ENCODE results near the gene CYFIP2.

CYFIP2 gene

DNA sequence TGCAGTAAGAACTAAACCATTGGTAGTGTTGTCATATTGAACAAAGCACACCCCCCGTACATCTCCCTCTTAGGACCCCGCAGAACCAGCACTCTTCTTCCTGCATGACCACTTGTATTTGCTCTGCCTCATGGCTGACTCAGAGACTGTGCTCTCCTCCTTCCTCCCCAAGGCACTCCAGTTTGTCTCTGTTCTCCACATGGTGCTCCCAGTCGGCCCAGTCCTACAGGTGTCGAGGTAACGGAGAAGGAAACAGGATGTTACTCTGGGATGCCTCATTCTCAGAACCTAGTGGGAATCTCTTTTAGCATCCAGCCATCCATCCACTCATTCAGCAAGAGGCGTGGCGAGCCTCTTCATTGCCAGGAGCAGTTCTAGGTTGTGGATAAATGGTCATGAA lies 97.1 kb downstream of the CYFIP2 start:
- DNase-seq, result no peak

DNA sequence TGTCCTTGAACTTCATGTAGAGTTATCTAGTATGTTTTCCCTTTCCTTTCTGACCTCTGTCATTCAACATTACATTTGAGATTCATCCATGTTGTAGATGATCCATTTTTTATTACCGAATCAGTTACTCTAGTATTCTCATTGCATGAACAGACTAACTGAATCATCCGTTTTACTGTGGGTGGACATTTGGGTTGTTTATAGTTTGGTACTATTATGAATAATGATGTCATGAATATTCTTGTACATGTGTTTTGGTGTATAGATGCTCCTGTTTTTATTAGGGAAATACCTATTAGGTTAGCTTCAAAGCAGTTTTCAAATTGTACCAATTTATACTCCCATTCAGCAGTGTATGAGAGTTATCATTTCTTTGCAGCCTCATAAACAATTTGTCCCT lies 99.8 kb downstream of the CYFIP2 start:
- DNase-seq, result no peak

- no peak for DNase-seq
Observed at GRCh38 chr5:157366741-157367674, 101.1 kb downstream of the CYFIP2 start.

DNA sequence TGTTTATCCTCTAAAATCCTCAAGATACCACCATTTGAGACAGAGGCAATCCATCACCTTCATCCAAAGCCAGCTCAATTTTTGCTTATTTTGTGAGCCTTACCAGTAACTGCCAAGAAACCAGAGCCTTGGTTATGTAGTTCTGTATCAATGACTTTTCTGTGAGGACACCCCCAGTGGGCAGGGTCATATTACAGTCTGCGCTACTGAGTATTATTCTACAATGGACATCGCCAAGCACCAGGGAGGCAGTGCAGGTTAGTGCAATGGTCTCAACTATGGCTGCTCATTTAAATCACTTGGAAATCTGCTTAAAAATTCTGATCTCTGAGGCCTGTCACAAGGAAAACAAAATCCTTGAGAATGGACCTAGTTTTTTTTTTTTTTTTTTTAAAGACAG lies 103.6 kb downstream of the CYFIP2 start:
- DNase-seq, result no peak

GRCh38 chr5:157370967-157371366 lies 105.0 kb downstream of the CYFIP2 start:
- DNase-seq, result no peak

- no peak for DNase-seq
Observed at GRCh38 chr5:157371655-157372471, 105.9 kb downstream of the CYFIP2 start.

- no peak for DNase-seq
Observed at GRCh38 chr5:157372472-157372822, 106.5 kb downstream of the CYFIP2 start.

- no peak for DNase-seq
Observed at GRCh38 chr5:157378509-157378908, 112.6 kb downstream of the CYFIP2 start.

- no peak for DNase-seq
Observed at GRCh38 chr5:157379983-157380382, 114.1 kb downstream of the CYFIP2 start.

GRCh38 chr5:157381746-157382145 lies 115.8 kb downstream of the CYFIP2 start:
- DNase-seq, result no peak

DNA sequence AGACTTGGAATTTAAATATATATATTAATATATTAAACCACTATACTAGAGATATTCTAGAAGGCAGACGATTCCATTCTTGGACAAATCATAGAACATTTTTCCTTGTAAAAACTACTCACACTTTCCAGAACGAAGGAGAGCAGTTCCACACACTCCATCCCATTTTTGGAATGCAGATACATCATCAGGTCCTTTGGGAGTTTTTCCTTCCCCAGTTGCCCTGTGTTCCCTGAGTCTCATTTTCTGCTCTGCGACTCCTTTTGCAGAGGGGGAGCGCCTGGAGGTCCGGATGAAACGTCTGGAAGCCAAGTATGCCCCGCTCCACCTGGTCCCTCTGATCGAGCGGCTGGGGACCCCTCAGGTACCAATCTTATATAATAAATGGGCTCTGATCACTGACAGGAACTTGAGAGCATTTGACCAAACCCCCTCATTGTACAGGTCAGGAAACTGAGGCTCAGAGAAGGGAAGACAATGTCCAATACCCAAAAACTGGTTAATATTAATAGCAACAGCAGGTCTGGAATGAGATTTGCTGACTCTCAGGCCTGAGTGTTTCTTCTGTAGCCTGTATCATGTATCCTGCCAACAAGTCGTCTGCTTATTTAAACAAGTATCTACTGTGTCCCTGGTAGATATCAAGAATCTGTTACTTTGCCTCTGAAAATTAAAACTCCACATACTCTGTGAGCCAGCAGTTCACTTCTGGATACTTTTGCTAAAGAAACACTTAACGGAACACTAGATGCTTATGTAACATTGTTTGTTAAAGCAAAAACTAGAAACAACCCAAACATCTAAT lies 117.3 kb downstream of the CYFIP2 start:
- no peak for DNase-seq

- no peak for DNase-seq
Observed at GRCh38 chr5:157384971-157385709, 119.2 kb downstream of the CYFIP2 start.

DNA sequence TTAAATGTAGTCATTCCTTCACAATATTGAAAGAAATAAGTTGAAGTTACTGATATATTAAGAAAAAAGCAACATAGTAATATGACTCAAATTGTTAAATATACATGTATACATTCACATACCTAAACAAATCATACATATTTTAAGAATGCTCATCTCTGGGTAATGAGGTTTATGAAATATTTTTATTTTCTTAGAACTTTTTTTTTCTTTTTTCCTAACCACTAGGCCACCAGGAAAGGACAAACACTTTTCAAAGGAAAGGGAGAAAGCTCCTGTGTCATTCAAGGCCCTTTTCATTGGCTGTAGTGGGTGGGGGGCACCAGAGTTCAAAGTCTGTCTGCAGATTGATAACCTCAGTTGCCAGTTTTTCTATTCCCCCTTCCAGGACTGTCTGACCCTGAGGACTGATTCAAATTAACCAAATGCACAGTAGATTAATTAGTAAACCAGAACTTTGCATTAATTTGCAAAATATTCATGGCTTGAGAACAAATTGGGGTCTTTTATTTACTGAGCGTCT lies 121.2 kb downstream of the CYFIP2 start:
- no peak for DNase-seq

DNA sequence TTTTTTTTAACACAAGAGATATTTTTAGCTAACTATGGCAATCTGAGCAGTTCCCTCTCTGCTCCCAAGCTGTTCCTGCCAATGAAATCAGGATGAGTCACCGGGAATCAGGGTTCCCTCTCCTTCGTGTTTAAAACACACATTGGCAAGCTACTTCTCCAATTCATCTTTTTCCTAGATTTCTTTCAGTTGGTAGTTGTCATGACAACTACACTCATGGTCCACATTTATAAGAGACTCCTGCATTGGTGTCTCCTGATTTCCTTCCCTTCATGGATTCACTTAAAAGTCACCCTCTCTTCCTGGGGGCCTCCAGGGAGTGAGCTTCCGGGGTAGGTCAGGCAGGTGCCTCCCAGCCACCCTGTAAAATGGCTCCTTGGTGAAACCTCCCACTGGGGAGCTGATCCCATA lies 121.8 kb downstream of the CYFIP2 start:
- DNase-seq, result no peak

GRCh38 chr5:157388111-157388710 lies 122.3 kb downstream of the CYFIP2 start:
- DNase-seq, result no peak

- DNase-seq, result no peak
Observed at GRCh38 chr5:157389103-157389502, 123.2 kb downstream of the CYFIP2 start.

DNA sequence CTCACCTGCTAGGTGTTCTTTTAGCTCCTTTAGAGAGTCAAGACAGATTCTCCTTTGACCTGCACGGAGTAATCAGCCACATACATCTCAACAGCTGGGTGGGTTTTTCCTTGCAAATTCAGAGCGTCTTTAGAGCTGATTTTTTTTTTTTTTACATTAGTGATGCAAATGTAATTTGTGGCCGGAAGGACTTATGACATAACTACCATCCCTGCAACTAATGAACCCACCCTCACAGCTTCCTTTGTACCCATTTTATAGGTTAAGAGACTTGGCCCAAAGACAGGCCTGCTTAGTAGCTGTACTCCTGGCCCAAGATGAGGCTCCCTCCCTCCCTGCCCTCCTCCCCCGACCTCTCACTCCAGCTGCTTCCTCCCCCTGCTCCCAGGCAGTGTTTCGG lies 124.2 kb downstream of the CYFIP2 start:
- DNase-seq, result no peak

DNA sequence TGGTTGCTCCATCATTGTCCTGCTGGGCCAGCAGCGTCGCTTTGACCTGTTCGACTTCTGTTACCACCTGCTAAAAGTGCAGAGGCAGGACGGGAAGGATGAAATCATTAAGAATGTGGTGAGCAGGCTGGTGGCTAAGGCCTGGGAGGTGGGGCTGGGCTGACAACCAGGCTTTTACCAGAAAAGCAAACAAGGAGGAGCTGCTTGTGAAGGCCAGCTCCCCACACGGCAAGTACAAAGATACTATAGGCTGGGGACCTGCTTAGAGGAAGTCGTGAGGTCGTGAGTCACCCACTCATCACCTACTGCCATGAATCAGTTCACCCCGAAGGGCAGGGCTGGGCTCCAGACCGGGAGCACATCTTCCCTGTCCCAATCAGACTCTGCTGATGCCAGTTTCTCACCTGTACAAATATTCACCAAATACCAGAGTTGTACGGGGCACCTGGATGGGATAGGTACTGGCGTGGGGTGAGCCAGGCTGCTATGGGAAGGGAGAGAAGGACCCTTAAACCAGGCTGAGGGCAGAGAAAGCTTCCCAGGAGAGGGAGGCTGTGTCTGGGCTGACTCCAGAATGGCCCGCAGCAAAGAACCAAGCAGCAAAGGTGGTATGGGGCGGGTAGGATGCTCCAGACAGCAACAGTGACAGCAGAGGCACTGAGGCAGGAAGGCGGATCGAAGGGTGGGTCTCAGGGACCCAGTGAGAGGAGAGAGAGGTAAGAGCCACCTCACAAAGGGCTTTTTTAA lies 124.8 kb downstream of the CYFIP2 start:
- DNase-seq, result no peak

DNA sequence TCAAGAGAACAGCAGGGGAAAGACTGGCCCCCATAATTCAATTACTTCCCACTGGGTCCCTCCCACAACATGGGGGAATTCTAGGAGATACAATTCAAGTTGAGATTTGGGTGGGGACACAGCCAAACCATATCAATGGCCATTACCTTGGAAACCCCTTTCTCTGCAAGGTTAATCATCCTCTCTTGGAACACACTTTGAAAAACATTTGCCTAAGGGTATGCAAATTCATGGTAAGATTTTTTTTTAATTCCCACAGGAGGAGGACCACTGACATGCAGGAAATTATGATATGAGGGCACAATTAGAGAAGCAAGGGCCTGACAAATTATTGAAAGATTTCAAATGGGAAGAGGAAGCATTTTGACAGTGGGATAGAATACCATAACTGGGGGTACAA lies 132.4 kb downstream of the CYFIP2 start:
- DNase-seq, result no peak

DNA sequence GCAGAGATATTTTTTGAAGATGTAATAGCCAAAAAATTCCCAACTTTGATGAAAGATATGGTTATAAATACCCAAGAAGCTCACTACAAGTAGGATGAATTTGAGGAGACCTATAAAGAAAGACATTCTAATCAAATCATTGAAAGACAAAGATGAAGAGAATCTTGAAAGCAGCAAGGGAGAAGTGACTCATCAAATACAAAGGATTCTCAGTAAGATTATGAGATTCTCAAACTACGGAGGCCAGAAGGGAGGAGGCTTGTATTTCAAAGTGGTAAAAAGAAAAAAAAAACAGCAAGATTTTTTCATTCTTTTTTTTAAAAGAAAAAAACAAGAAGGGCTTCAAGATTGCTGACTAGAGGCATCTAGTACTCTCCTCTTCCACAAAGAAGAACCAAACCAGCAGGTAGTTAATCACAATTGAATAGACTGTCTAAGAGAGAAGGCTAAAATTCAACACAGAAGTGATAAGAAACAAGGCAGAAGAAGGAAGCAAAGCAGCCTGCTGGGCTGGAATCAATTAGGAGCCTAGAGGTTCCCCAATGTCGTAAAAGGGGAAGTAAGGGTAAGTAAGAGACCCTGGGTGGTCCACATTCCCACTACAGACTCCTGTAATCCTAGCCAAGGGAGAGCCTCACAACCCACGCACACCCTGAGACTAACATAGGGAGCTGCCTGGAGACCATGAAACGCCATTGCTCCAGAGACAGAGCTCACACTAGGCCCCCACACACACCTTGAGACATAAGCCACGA lies 135.0 kb downstream of the CYFIP2 start:
- no peak for DNase-seq
